ENCODE measurements around the gene SEC61A2. TPM values are rescaled to one million over a fixed set of nuclear protein-coding genes. Genes with fewer than 3 reads are reported as not detected.

SEC61A2 gene
- total and polyA plus RNA-seq, 2 experiments from 2014 or later = 6.9 to 20.6 TPM

DNA sequence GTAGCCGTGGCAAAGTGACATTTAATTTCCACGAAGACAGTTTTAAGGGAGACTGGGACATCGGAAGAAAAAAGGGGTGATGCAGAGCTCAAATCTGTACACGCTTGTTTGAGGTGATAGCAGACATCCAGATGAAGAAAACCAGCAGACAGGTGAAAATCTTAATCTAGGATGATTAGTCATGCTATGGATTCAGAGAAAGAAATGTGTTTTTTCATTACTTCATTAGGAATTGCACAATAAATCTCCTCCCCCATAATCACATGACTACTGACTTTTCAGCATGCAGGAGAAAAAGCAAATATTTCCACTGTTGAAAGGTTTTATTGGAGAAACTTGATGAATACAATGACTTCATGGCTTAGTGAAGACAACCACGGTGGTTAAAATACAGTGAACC, 63.7 kb downstream of the SEC61A2 start:
- H3K27me3 ChIP-seq (replicated peaks; ENCODE audit: insufficient read depth) = no peaks in the 10 kb centered on the region
- peak; percentile 72 for DNase-seq
- H3K4me2 ChIP-seq (ENCODE audit: unreplicated experiment) = peak overlapping the region; percentile 49
- no peaks in the 10 kb centered on the region for H3K9me2 ChIP-seq (ENCODE audit: insufficient read depth)
- H3K9me3 ChIP-seq (ENCODE audit: low read depth) = no peaks in the 10 kb centered on the region
- 69 to 72% methylated on average over 5 of the region's 5 CpGs for WGBS, 2 experiments (ENCODE audit: low coverage in 1 of 2, low lambda C conversion rate in 2 of 2, missing lambda C conversion rate in 2 of 2)
- H3K36me3 ChIP-seq (ENCODE audit: low read depth) = no peaks in the 10 kb centered on the region
- H3K27ac ChIP-seq = peak overlapping the region; percentile 85
- H3K9ac ChIP-seq = peak overlapping the region; percentile 29; the same call in 1 of the 2 replicates
- H3K4me3 ChIP-seq = peak overlapping the region; percentile 99; the same call in 1 of the 2 replicates
- peaks cover 24% of the 10 kb centered on the region for H3F3A ChIP-seq (ENCODE audit: insufficient read depth)
- H3K4me1 ChIP-seq (ENCODE audit: insufficient read depth) = peaks cover 29% of the 10 kb centered on the region
- H2AFZ ChIP-seq = no peak overlapping the region
- TF ChIP-seq EZH2 (IDR thresholded peaks at IDR 0.05; ENCODE audit: insufficient read depth, poor library complexity, severe bottlenecking) (no peak), EZH2phosphoT487 (IDR thresholded peaks at IDR 0.05; ENCODE audit: insufficient read depth, low read depth) (no peak)
- H4K20me1 ChIP-seq (ENCODE audit: insufficient read depth) = no peaks in the 10 kb centered on the region
- in situ Hi-C loops (cut with MboI) = no loop called here
- peaks cover 93% of the 10 kb centered on the region for H3K79me2 ChIP-seq (ENCODE audit: insufficient read depth)

- H3K79me2 ChIP-seq (ENCODE audit: insufficient read depth) = peaks cover 93% of the 10 kb centered on the region
- H2AFZ ChIP-seq = peak overlapping the region; percentile 96
- peak overlapping the region; percentile 99 for H3K4me2 ChIP-seq (ENCODE audit: unreplicated experiment)
- no peaks in the 10 kb centered on the region for H3K9me2 ChIP-seq (ENCODE audit: insufficient read depth)
- peaks cover 33% of the 10 kb centered on the region for H3K4me1 ChIP-seq (ENCODE audit: insufficient read depth)
- H3K9me3 ChIP-seq (ENCODE audit: low read depth) = no peaks in the 10 kb centered on the region
- peak; percentile 66 for DNase-seq
- H3K27ac ChIP-seq = peak overlapping the region; percentile 85
- H3F3A ChIP-seq (ENCODE audit: insufficient read depth) = peaks cover 24% of the 10 kb centered on the region
- no peak for TF ChIP-seq EZH2 (IDR thresholded peaks at IDR 0.05; ENCODE audit: insufficient read depth, poor library complexity, severe bottlenecking)
- no peak for TF ChIP-seq EZH2phosphoT487 (IDR thresholded peaks at IDR 0.05; ENCODE audit: insufficient read depth, low read depth)
- no peaks in the 10 kb centered on the region for H4K20me1 ChIP-seq (ENCODE audit: insufficient read depth)
- 2% methylated on average over 27 of the region's 27 CpGs for WGBS, 2 experiments (ENCODE audit: low coverage in 1 of 2, low lambda C conversion rate in 2 of 2, missing lambda C conversion rate in 2 of 2)
- peak overlapping the region; percentile 99 for H3K4me3 ChIP-seq
- peaks cover 4% of the 10 kb centered on the region for H3K36me3 ChIP-seq (ENCODE audit: low read depth)
- H3K27me3 ChIP-seq (replicated peaks; ENCODE audit: insufficient read depth) = no peaks in the 10 kb centered on the region
- in situ Hi-C loops (cut with MboI) = no loop called here
- H3K9ac ChIP-seq = peak overlapping the region; percentile 93
These were observed 65.3 kb downstream of the SEC61A2 start for GRCh38 chr10:12194752-12195271.

DNA sequence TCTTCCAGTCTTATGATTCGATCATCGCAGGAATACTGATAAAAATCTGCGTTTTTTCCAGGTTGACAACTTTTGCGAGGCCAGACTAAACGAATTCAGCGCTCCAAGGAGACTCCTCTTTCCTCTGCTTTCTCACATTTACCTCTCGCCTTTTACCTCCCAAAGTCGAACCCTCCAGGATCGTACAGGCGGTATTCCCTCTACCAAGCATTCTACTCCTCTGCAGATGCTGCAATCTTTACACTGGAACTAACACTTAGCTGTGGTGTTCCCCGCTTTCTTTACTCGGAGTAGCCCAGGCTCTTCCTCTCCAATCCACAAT, 65.8 kb downstream of the SEC61A2 start:
- Histone ChIP-seq H3K9me3 (ENCODE audit: low read depth) (no peaks in the 10 kb centered on the region), H3K79me2 (ENCODE audit: insufficient read depth) (peaks cover 93% of the 10 kb centered on the region), H3K4me1 (ENCODE audit: insufficient read depth) (peaks cover 33% of the 10 kb centered on the region), H3K27ac (peak overlapping the region; percentile 85), H3K4me2 (ENCODE audit: unreplicated experiment) (peak overlapping the region; percentile 99), H3K4me3 (peak overlapping the region; percentile 99), H3K9ac (peak overlapping the region; percentile 93), H3K36me3 (ENCODE audit: low read depth) (peaks cover 4% of the 10 kb centered on the region), H3F3A (ENCODE audit: insufficient read depth) (peaks cover 24% of the 10 kb centered on the region), H4K20me1 (ENCODE audit: insufficient read depth) (no peaks in the 10 kb centered on the region), H3K27me3 (replicated peaks; ENCODE audit: insufficient read depth) (no peaks in the 10 kb centered on the region), H3K9me2 (ENCODE audit: insufficient read depth) (no peaks in the 10 kb centered on the region), H2AFZ (peak overlapping the region; percentile 96)
- WGBS, 2 experiments (ENCODE audit: low coverage in 1 of 2, low lambda C conversion rate in 2 of 2, missing lambda C conversion rate in 2 of 2) = 0 to 1% methylated on average over 12 of the region's 12 CpGs
- in situ Hi-C loops (cut with MboI) = no loop called here
- TF ChIP-seq EZH2phosphoT487 (IDR thresholded peaks at IDR 0.05; ENCODE audit: insufficient read depth, low read depth) = no peak
- TF ChIP-seq EZH2 (IDR thresholded peaks at IDR 0.05; ENCODE audit: insufficient read depth, poor library complexity, severe bottlenecking) = no peak
- no peak for DNase-seq

- H3K4me1 ChIP-seq (ENCODE audit: insufficient read depth) = peaks cover 33% of the 10 kb centered on the region
- peak within 1 kb of the TSS; percentile 99 for H3K4me2 ChIP-seq (ENCODE audit: unreplicated experiment)
- no peaks in the 10 kb centered on the region for H4K20me1 ChIP-seq (ENCODE audit: insufficient read depth)
- no peaks in the 10 kb centered on the region for H3K27me3 ChIP-seq (replicated peaks; ENCODE audit: insufficient read depth)
- H3F3A ChIP-seq (ENCODE audit: insufficient read depth) = peaks cover 24% of the 10 kb centered on the region
- DNase-seq = peak; percentile 97
- H3K79me2 ChIP-seq (ENCODE audit: insufficient read depth) = peaks cover 93% of the 10 kb centered on the region
- H3K9ac ChIP-seq = peak within 1 kb of the TSS; percentile 93
- peaks cover 7% of the 10 kb centered on the region for H3K36me3 ChIP-seq (ENCODE audit: low read depth)
- H3K9me2 ChIP-seq (ENCODE audit: insufficient read depth) = no peaks in the 10 kb centered on the region
- peak within 1 kb of the TSS; percentile 99 for H3K4me3 ChIP-seq
- WGBS, 2 experiments (ENCODE audit: low coverage in 1 of 2, low lambda C conversion rate in 2 of 2, missing lambda C conversion rate in 2 of 2) = 1 to 2% methylated on average over 59 to 62 of the region's 62 CpGs
- TF ChIP-seq EZH2phosphoT487 (IDR thresholded peaks at IDR 0.05; ENCODE audit: insufficient read depth, low read depth) = no peak
- no peak for TF ChIP-seq EZH2 (IDR thresholded peaks at IDR 0.05; ENCODE audit: insufficient read depth, poor library complexity, severe bottlenecking)
- peak within 1 kb of the TSS; percentile 85 for H3K27ac ChIP-seq
- in situ Hi-C loops (cut with MboI) = no loop called here
- peak within 1 kb of the TSS; percentile 96 for H2AFZ ChIP-seq
- no peaks in the 10 kb centered on the region for H3K9me3 ChIP-seq (ENCODE audit: low read depth)
These were observed 66.4 kb downstream of the SEC61A2 start, which contains the start of the genes CDC123 and NUDT5 for GRCh38 chr10:12195603-12196506. Gene CDC123 (plus strand): TSS chr10:12196188. CDS start chr10:12196246, 58 bp downstream. Gene NUDT5 (minus strand): TSS chr10:12195891. CDS start chr10:12186291, 9,600 bp downstream.
